ENCODE measurements around the gene DIP2B. TPM values are rescaled to one million over a fixed set of nuclear protein-coding genes. Genes with fewer than 3 reads are reported as not detected.

Gene DIP2B
- total and polyA plus RNA-seq, 2 of the 13 experiments (the other 11 are each of a cell fraction or from before 2014, with no cell fraction given): 32.1 to 35.8 TPM

DNA sequence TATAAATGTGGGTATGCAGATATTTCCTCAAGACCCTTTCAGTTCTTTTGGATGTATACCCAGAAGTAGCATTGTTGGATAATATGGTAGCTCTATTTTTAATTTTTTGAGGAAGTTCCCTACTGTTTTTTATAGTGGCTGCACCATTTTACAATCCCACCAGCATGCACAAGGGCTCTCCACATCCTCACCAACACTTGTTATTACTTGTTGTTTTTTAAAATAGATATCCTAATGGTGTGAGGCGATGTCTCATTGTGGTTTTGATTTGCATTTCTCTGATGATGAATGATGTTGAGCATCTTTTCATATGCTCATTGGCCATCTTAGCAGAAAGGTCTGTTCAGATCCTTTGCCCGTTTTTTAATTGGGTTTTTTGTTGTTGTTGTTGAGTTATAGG is 47.1 kb downstream of the DIP2B start (continued):
- TF ChIP-seq SALL2 (CRISPR knock-in tag; IDR thresholded peaks at IDR 0.05): no peak

DNA sequence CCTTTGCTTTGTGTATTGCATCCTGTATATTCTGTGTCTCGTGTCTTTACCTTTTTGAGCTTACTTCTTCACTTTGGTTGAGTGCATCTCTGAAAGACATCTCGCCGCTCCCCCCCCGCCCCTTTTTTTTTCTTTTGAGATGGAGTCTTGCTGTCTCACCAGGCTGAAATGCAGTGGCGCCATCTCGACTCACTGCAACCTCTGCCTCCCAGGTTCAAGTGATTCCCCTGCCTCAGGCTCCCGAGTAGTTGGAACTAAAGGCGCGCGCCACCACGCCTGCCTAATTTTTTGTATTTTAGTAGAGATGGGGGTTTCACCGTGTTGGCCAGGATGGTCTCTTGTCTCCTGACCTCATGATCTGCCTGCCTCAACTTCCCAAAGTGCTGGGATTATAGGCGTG is 49.9 kb downstream of the DIP2B start:
- TF ChIP-seq ELF3 (CRISPR knock-in tag; IDR thresholded peaks at IDR 0.05): no peak
- no peak for TF ChIP-seq MYC (CRISPR knock-in tag; IDR thresholded peaks at IDR 0.05; ENCODE audit: borderline replicate concordance)
- TF ChIP-seq NR1H2 (CRISPR knock-in tag; IDR thresholded peaks at IDR 0.05; ENCODE audit: borderline replicate concordance, low read depth): no peak
- TF ChIP-seq SIX4 (CRISPR knock-in tag; IDR thresholded peaks at IDR 0.05): no peak
- TF ChIP-seq ZNF30 (CRISPR knock-in tag; IDR thresholded peaks at IDR 0.05): no peak
- TF ChIP-seq NFE2 (CRISPR knock-in tag; IDR thresholded peaks at IDR 0.05): no peak
- TF ChIP-seq, protein P1, sequence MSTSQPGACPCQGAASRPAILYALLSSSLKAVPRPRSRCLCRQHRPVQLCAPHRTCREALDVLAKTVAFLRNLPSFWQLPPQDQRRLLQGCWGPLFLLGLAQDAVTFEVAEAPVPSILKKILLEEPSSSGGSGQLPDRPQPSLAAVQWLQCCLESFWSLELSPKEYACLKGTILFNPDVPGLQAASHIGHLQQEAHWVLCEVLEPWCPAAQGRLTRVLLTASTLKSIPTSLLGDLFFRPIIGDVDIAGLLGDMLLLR (CRISPR knock-in tag; IDR thresholded peaks at IDR 0.05): no peak
- TF ChIP-seq SMAD1 (CRISPR knock-in tag; IDR thresholded peaks at IDR 0.05; ENCODE audit: borderline replicate concordance, low read depth): no peak
- TF ChIP-seq ZNF709 (CRISPR knock-in tag; IDR thresholded peaks at IDR 0.05): no peak
- no peak for TF ChIP-seq ZNF17 (CRISPR knock-in tag; IDR thresholded peaks at IDR 0.05)
- TF ChIP-seq ZNF75D (CRISPR knock-in tag; IDR thresholded peaks at IDR 0.05; ENCODE audit: borderline replicate concordance): no peak
- TF ChIP-seq ZNF510 (CRISPR knock-in tag; IDR thresholded peaks at IDR 0.05; ENCODE audit: low read depth): no peak
- no peak for TF ChIP-seq TBX2 (CRISPR knock-in tag; IDR thresholded peaks at IDR 0.05; ENCODE audit: borderline replicate concordance)
- TF ChIP-seq ZSCAN25 (CRISPR knock-in tag; IDR thresholded peaks at IDR 0.05): no peak
- no peak for TF ChIP-seq ZNF367 (CRISPR knock-in tag; IDR thresholded peaks at IDR 0.05; ENCODE audit: borderline replicate concordance)
- no peak for TF ChIP-seq SP4 (CRISPR knock-in tag; IDR thresholded peaks at IDR 0.05)
- TF ChIP-seq, protein P2, sequence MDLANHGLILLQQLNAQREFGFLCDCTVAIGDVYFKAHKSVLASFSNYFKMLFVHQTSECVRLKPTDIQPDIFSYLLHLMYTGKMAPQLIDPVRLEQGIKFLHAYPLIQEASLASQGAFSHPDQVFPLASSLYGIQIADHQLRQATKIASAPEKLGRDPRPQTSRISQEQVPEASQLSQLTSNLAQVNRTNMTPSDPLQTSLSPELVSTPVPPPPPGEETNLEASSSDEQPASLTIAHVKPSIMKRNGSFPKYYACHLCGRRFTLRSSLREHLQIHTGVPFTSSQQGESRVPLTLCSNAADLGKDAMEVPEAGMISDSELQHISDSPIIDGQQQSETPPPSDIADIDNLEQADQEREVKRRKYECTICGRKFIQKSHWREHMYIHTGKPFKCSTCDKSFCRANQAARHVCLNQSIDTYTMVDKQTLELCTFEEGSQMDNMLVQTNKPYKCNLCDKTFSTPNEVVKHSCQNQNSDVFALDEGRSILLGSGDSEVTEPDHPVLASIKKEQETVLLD (CRISPR knock-in tag; IDR thresholded peaks at IDR 0.05; ENCODE audit: low read depth): no peak
- no peak for TF ChIP-seq ZNF792 (CRISPR knock-in tag; IDR thresholded peaks at IDR 0.05)
- TF ChIP-seq, protein P3, sequence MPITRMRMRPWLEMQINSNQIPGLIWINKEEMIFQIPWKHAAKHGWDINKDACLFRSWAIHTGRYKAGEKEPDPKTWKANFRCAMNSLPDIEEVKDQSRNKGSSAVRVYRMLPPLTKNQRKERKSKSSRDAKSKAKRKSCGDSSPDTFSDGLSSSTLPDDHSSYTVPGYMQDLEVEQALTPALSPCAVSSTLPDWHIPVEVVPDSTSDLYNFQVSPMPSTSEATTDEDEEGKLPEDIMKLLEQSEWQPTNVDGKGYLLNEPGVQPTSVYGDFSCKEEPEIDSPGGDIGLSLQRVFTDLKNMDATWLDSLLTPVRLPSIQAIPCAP (CRISPR knock-in tag; IDR thresholded peaks at IDR 0.05; ENCODE audit: low read depth): no peak
- TF ChIP-seq ZNF660 (CRISPR knock-in tag; IDR thresholded peaks at IDR 0.05; ENCODE audit: borderline replicate concordance, low read depth): no peak
- ATAC-seq (no peak), DNase-seq (ENCODE audit: low spot score) (no peak), FAIRE-seq (no peak)
- intact Hi-C loops (cut with micrococcal nuclease; ENCODE audit: unreplicated experiment) (no loop called here), in situ Hi-C loops (cut with HindIII; ENCODE audit: extremely low pct_ligation_motif_present, low pct_unique_long_range_greater_than_20kb) (no loop called here)
- WGBS (ENCODE audit: low lambda C conversion rate): 96% methylated on average over 13 of the region's 13 CpGs
- ChIA-PET CTCF (ENCODE audit: low intra/inter-chr PET ratio, low total read pairs) (no interaction called here), POLR2A (no interaction called here)
- Histone ChIP-seq H3K4me3 (replicated peaks in 1 of 3; ENCODE audit: insufficient read depth in 1 of 3, low read depth in 2 of 3, low read length in 3 of 3) (no peak overlapping the region), H4K20me1 (ENCODE audit: insufficient read depth, low read length) (no peaks in the 10 kb centered on the region), H3K4me2 (ENCODE audit: low read depth, low read length) (no peak overlapping the region), H3K27ac (ENCODE audit: extremely low read length, insufficient read depth, low read length) (no peak overlapping the region), H3K4me1 (ENCODE audit: insufficient read depth, low read length) (peaks cover 71% of the 10 kb centered on the region), H3K79me2 (ENCODE audit: insufficient read depth, low read length) (peaks cover 94% of the 10 kb centered on the region), H3K27me3 (ENCODE audit: control insufficient read depth in 1 of 2, insufficient read depth in 2 of 2, low read length in 2 of 2) (no peaks in the 10 kb centered on the region), H3K36me3 (replicated peaks in 1 of 2; ENCODE audit: control insufficient read depth in 1 of 2, insufficient read depth in 2 of 2, low read length in 2 of 2) (peaks cover 4 to 8% of the 10 kb centered on the region in 2 experiments; a peak in 3 of 5 replicates), H3K9ac (ENCODE audit: insufficient read depth, low read depth, low read length) (no peak overlapping the region), H2AFZ (ENCODE audit: low read length) (no peak overlapping the region), H3K9me3 (ENCODE audit: low read length) (no peaks in the 10 kb centered on the region)
- no TSS peak for BruUV-seq (replicated peaks)
